HUES48 (cell line): ENCODE measurements around the gene S100A11.
"Not testable (repeated sequence)": the region's sequence is repeated elsewhere in the genome, so short reads cannot be mapped to it uniquely, and the experiment has no call there.

ENCODE experiments used
- H3K27ac ChIP-seq: one replicate; pipeline ENCODE4 v1.7.0; 2013; ENCODE audit warnings: low read depth, low read length, inconsistent platforms
- H3K27me3 ChIP-seq: 2 replicates; pipeline ENCODE4 v1.6.1; 2013; ENCODE audit warnings: mild to moderate bottlenecking, low read length; ENCODE audit not compliant: control insufficient read depth, insufficient read depth
- H3K36me3 ChIP-seq: 2 replicates; pipeline ENCODE4 v1.6.1; 2013; ENCODE audit warnings: low read length; ENCODE audit not compliant: control insufficient read depth, insufficient read depth
- H3K4me1 ChIP-seq: 2 replicates; pipeline ENCODE4 v1.6.1; 2013; ENCODE audit warnings: mild to moderate bottlenecking, low read length; ENCODE audit not compliant: control insufficient read depth, insufficient read depth
- H3K4me3 ChIP-seq: 2 replicates; pipeline ENCODE4 v1.5.1; 2013; ENCODE audit warnings: mild to moderate bottlenecking, low read depth, low read length
- H3K9ac ChIP-seq: 2 replicates; pipeline ENCODE4 v1.6.1; 2013; ENCODE audit warnings: mild to moderate bottlenecking, low read depth, low read length, moderate library complexity
- H3K9me3 ChIP-seq: 2 replicates; pipeline ENCODE4 v1.6.1; 2013; ENCODE audit warnings: low read length; ENCODE audit not compliant: control insufficient read depth, insufficient read depth

Gene S100A11

GRCh38 chr1:152036267-152037216 lies at the start of gene S100A11:
TSS of gene S100A11 (minus strand) at chr1:152037004. CDS start at chr1:152036915, 89 bp downstream.
- Histone ChIP-seq H3K4me3 (peak within 1 kb of the TSS; percentile 84), H3K4me1 (peaks cover 17% of the 10 kb centered on the region), H3K27ac (peak within 1 kb of the TSS; percentile 24)

GRCh38 chr1:152084853-152085252 lies 48.0 kb upstream of the S100A11 start:
- Histone ChIP-seq H3K9ac (no peak overlapping the region), H3K4me3 (no peak overlapping the region), H3K27me3 (no peaks in the 10 kb centered on the region), H3K4me1 (no peaks in the 10 kb centered on the region), H3K9me3 (peaks cover 10% of the 10 kb centered on the region; the same call in 1 of the 2 replicates), H3K36me3 (no peaks in the 10 kb centered on the region), H3K27ac (no peak overlapping the region)

More at GRCh38 chr1:152036267-152037216, at the start of gene S100A11:
- peaks cover 20% of the 10 kb centered on the region for H3K36me3 ChIP-seq
- peak within 1 kb of the TSS; percentile 64 for H3K9ac ChIP-seq
- H3K27me3 ChIP-seq = peaks cover 39% of the 10 kb centered on the region
- no peaks in the 10 kb centered on the region for H3K9me3 ChIP-seq

GRCh38 chr1:152081026-152081425 lies 44.2 kb upstream of the S100A11 start:
- H3K9ac ChIP-seq, H3K27ac ChIP-seq, H3K9me3 ChIP-seq, H3K4me3 ChIP-seq, H3K36me3 ChIP-seq, H3K4me1 ChIP-seq, H3K27me3 ChIP-seq: not testable (repeated sequence)

- not testable (repeated sequence) for H3K9ac ChIP-seq, H3K36me3 ChIP-seq, H3K4me3 ChIP-seq, H3K27me3 ChIP-seq, H3K4me1 ChIP-seq, H3K27ac ChIP-seq, H3K9me3 ChIP-seq
These were observed 43.7 kb upstream of the S100A11 start for GRCh38 chr1:152080494-152080893.

DNA sequence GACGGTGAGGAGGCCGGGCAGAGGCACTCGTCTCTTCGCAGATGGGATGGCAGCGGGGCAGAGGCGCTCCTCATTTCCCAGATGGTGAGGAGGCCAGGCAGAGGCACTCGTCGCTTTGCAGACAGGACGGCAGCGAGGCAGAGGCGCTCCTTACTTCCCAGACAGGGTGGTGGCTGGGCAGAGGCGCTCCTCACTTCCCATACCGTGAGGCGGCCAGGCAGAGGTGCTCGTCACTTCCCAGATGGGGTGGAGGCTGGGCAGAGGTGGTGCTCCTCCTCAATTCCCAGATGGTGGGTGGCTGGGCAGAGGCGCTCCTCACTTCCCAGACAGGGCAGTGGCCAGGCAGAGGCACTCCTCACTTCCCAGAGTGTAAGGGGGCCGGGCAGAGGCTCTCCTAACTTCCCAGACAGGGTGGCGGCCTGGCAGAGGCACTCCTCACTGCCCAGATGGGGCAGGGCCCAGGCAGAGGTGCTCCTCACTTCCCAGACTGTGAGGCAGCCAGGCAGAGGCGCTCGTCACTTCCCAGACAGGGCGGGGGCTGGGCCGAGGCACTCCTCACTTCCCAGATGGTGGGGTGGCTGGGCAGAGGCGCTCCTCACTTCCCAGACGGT lies 42.1 kb upstream of the S100A11 start:
- Histone ChIP-seq H3K27me3 (no peaks in the 10 kb centered on the region), H3K4me3 (no peak overlapping the region), H3K36me3 (no peaks in the 10 kb centered on the region), H3K4me1 (no peaks in the 10 kb centered on the region), H3K9ac (no peak overlapping the region), H3K9me3 (peaks cover 3% of the 10 kb centered on the region; the same call in 1 of the 2 replicates), H3K27ac (no peak overlapping the region)

- Histone ChIP-seq H3K4me3 (no peak overlapping the region), H3K27ac (no peak overlapping the region), H3K27me3 (0 out of 2 replicates have a peak, but pooled peaks cover 3% of the 10 kb centered on the region), H3K36me3 (no peaks in the 10 kb centered on the region), H3K4me1 (peaks cover 16% of the 10 kb centered on the region), H3K9ac (no peak overlapping the region), H3K9me3 (no peaks in the 10 kb centered on the region)
These were observed 35.5 kb upstream of the S100A11 start for GRCh38 chr1:152072311-152072710.

- H3K9me3 ChIP-seq = no peaks in the 10 kb centered on the region
- H3K4me3 ChIP-seq = no peak overlapping the region
- H3K4me1 ChIP-seq = peaks cover 16% of the 10 kb centered on the region
- no peak overlapping the region for H3K27ac ChIP-seq
- no peaks in the 10 kb centered on the region for H3K36me3 ChIP-seq
- peaks cover 8% of the 10 kb centered on the region; the same call in 1 of the 2 replicates for H3K27me3 ChIP-seq
- H3K9ac ChIP-seq = no peak overlapping the region
These were observed 34.3 kb upstream of the S100A11 start for GRCh38 chr1:152071123-152071522.

GRCh38 chr1:152067929-152068328 lies 31.1 kb upstream of the S100A11 start:
- peaks cover 16% of the 10 kb centered on the region for H3K4me1 ChIP-seq
- no peaks in the 10 kb centered on the region for H3K9me3 ChIP-seq
- H3K9ac ChIP-seq = no peak overlapping the region
- no peak overlapping the region for H3K27ac ChIP-seq
- no peaks in the 10 kb centered on the region for H3K36me3 ChIP-seq
- H3K27me3 ChIP-seq = peaks cover 8% of the 10 kb centered on the region; the same call in 1 of the 2 replicates
- H3K4me3 ChIP-seq = no peak overlapping the region

- H3K4me3 ChIP-seq = no peak overlapping the region
- no peaks in the 10 kb centered on the region for H3K36me3 ChIP-seq
- no peaks in the 10 kb centered on the region for H3K9me3 ChIP-seq
- peaks cover 16% of the 10 kb centered on the region for H3K4me1 ChIP-seq
- H3K27ac ChIP-seq = no peak overlapping the region
- H3K27me3 ChIP-seq = peaks cover 8% of the 10 kb centered on the region; the same call in 1 of the 2 replicates
- H3K9ac ChIP-seq = no peak overlapping the region
These were observed 30.3 kb upstream of the S100A11 start for GRCh38 chr1:152067150-152067549.

GRCh38 chr1:152061952-152062351 lies 25.1 kb upstream of the S100A11 start:
- no peak overlapping the region for H3K9ac ChIP-seq
- H3K4me3 ChIP-seq = no peak overlapping the region
- no peak overlapping the region for H3K27ac ChIP-seq
- H3K4me1 ChIP-seq = no peaks in the 10 kb centered on the region
- peaks cover 2% of the 10 kb centered on the region; the same call in 1 of the 2 replicates for H3K27me3 ChIP-seq
- no peaks in the 10 kb centered on the region for H3K36me3 ChIP-seq
- peaks cover 4% of the 10 kb centered on the region for H3K9me3 ChIP-seq

DNA sequence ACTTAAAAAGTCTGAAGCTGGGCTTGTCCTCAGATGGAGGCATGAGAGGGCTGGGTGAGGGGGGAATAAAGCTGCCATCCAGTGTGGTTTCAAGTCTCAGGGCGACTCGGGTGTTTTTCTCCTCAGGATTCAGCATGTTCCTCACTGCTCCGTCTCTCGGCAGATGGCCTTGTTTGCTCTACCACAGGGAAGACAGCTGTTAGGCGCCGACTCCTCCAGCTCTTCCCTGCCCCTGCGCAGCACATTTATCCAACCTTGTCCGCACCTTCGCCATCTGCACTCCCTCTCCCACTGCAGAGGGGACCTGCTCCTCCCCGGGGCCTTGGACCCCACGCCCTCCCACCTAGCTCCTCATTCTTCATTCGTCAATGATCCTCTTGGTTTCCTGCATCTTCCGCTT lies 16.6 kb upstream of the S100A11 start:
- Histone ChIP-seq H3K9ac (no peak overlapping the region), H3K4me3 (no peak overlapping the region), H3K9me3 (no peaks in the 10 kb centered on the region), H3K4me1 (peaks cover 3% of the 10 kb centered on the region), H3K27ac (no peak overlapping the region), H3K27me3 (no peaks in the 10 kb centered on the region; the same call in 1 of the 2 replicates), H3K36me3 (no peaks in the 10 kb centered on the region)
